ENCODE measurements around the gene PMPCA. TPM values are rescaled to one million over a fixed set of nuclear protein-coding genes. Genes with fewer than 3 reads are reported as not detected.

The PMPCA gene
- total and polyA plus RNA-seq, 2 donors (not counting 3 experiments of a cell fraction or from before 2014, with no cell fraction given), result 69.0 to 75.3 TPM

DNA sequence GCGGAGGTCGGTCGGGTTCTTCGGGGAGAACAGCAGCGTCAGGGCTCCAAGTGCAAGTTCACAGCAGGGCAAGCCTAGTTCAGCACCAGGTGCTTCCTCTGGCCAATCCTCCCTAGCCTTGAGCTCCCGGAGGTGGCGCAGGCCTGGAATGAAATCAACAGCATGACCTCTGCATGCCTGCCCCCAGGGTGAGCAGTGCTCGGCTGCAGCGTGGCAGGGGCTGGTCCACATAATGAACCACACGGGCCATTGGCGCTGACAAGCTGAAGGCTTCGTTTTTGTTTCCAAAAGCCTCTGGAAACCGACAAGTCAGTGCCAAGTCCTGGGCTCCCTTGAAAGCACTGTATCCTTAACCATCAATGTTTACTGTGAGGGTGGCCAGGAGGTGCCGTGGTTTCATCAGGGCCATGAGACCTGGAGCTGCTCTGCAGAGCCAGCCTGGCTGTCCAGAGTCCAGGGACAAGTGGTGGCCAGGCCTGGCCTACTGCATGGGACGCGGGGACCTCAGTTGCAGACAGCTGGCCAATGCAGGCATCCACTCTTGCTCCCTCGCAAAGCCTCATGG is 31.3 kb downstream of the PMPCA start:
- Histone ChIP-seq H3K4me3 (replicated peaks in 1 of 3; ENCODE audit: insufficient read depth in 1 of 3, low read depth in 1 of 3, low read length in 3 of 3) (no peak overlapping the region), H3K4me1 (ENCODE audit: control insufficient read depth, extremely low read depth, insufficient read depth, low read length) (peaks cover 12% of the 10 kb centered on the region), H2AFZ (ENCODE audit: low read depth, low read length) (no peak overlapping the region), H3K4me2 (ENCODE audit: insufficient read depth, low read length) (no peak overlapping the region), H3K9me3 (replicated peaks; ENCODE audit: control insufficient read depth, insufficient read depth, low read length) (no peaks in the 10 kb centered on the region), H3K9ac (replicated peaks; ENCODE audit: extremely low read depth, insufficient read depth, low read length) (no peak overlapping the region), H4K20me1 (replicated peaks; ENCODE audit: control insufficient read depth, extremely low read depth, insufficient read depth, low read length) (no peaks in the 10 kb centered on the region), H3K9me1 (replicated peaks; ENCODE audit: control insufficient read depth, extremely low read depth, insufficient read depth, low read length) (no peaks in the 10 kb centered on the region), H3K27ac (ENCODE audit: insufficient read depth, low read depth, low read length) (no peak overlapping the region), H3K36me3 (ENCODE audit: control insufficient read depth in 2 of 2, extremely low read depth in 1 of 2, insufficient read depth in 2 of 2, low read length in 2 of 2) (peaks cover 12 to 44% of the 10 kb centered on the region in 2 experiments), H3K79me2 (ENCODE audit: control insufficient read depth, insufficient read depth, low read length) (peaks cover 27% of the 10 kb centered on the region), H3K27me3 (ENCODE audit: control insufficient read depth in 2 of 2, insufficient read depth in 2 of 2, low read length in 2 of 2) (no peaks in the 10 kb centered on the region)
- no peak for TF ChIP-seq MYC (IDR thresholded peaks at IDR 0.05; ENCODE audit: low read depth, low read length)
- no peak for TF ChIP-seq POLR2AphosphoS5 (IDR thresholded peaks at IDR 0.05; ENCODE audit: insufficient read depth, low read depth, low read length)
- TF ChIP-seq GATA2 (IDR thresholded peaks at IDR 0.05; ENCODE audit: insufficient read depth, insufficient read length, low read depth, low read length), result no peak
- CTCF ChIA-PET, result no interaction called here
- FAIRE-seq (no peak), DNase-seq (ENCODE audit: low read depth, low spot score) (no peak)
- dilution Hi-C loops (cut with MboI; ENCODE audit: extremely low pct_ligation_motif_present, low sequenced_read_pairs) (no loop called here), intact Hi-C loops (cut with micrococcal nuclease) (no loop called here)
- no TSS peak for BruUV-seq (replicated peaks)
- POLR2A ChIA-PET, result no interaction called here

DNA sequence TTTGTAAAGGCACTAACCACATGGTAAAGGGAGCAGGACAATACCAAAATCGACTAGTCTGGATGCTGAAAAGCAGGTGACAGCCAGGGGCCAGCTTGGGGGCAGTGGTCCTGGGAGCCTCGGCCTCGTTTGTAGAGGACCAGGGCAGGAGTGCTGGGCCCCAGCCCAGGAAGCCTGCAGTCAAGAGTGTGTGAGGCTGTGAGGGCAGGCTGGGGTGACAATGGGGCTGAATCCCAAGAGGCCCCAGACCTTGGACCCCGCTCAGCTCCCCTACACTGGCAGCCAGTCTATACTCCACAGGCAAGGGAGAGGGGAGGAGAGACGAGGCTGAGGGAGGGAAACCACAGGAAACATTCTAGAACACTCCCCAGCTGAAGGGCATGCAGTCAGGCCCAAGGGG is 31.8 kb downstream of the PMPCA start:
- ChIA-PET POLR2A (no interaction called here), CTCF (interaction anchor here (0.6 kb wide), 1 partner anchor 13 kb away, joined by 3 read pairs; no protein-coding TSS in a partner anchor)
- H3K9me1 ChIP-seq (replicated peaks; ENCODE audit: control insufficient read depth, extremely low read depth, insufficient read depth, low read length), result no peaks in the 10 kb centered on the region
- peaks cover 22% of the 10 kb centered on the region for H3K79me2 ChIP-seq (ENCODE audit: control insufficient read depth, insufficient read depth, low read length)
- peaks cover 12 to 49% of the 10 kb centered on the region in 2 experiments for H3K36me3 ChIP-seq (ENCODE audit: control insufficient read depth in 2 of 2, extremely low read depth in 1 of 2, insufficient read depth in 2 of 2, low read length in 2 of 2)
- no peak overlapping the region for H3K27ac ChIP-seq (ENCODE audit: insufficient read depth, low read depth, low read length)
- H3K9me3 ChIP-seq (replicated peaks; ENCODE audit: control insufficient read depth, insufficient read depth, low read length), result no peaks in the 10 kb centered on the region
- no TSS peak for BruUV-seq (replicated peaks)
- no peak overlapping the region for H3K4me3 ChIP-seq (replicated peaks in 1 of 3; ENCODE audit: insufficient read depth in 1 of 3, low read depth in 1 of 3, low read length in 3 of 3)
- DNase-seq (ENCODE audit: low read depth, low spot score), result no peak
- H3K27me3 ChIP-seq (ENCODE audit: control insufficient read depth in 2 of 2, insufficient read depth in 2 of 2, low read length in 2 of 2), result no peaks in the 10 kb centered on the region
- H2AFZ ChIP-seq (ENCODE audit: low read depth, low read length), result no peak overlapping the region
- no peak overlapping the region for H3K9ac ChIP-seq (replicated peaks; ENCODE audit: extremely low read depth, insufficient read depth, low read length)
- no peaks in the 10 kb centered on the region for H4K20me1 ChIP-seq (replicated peaks; ENCODE audit: control insufficient read depth, extremely low read depth, insufficient read depth, low read length)
- dilution Hi-C loops (cut with MboI; ENCODE audit: extremely low pct_ligation_motif_present, low sequenced_read_pairs) (no loop called here), intact Hi-C loops (cut with micrococcal nuclease) (no loop called here)
- no peak for FAIRE-seq
- no peak overlapping the region for H3K4me2 ChIP-seq (ENCODE audit: insufficient read depth, low read length)
- H3K4me1 ChIP-seq (ENCODE audit: control insufficient read depth, extremely low read depth, insufficient read depth, low read length), result peaks cover 10% of the 10 kb centered on the region
- TF ChIP-seq POLR2A (IDR thresholded peaks at IDR 0.05; ENCODE audit: low read depth, low read length), result no peak
- TF ChIP-seq, protein P1, sequence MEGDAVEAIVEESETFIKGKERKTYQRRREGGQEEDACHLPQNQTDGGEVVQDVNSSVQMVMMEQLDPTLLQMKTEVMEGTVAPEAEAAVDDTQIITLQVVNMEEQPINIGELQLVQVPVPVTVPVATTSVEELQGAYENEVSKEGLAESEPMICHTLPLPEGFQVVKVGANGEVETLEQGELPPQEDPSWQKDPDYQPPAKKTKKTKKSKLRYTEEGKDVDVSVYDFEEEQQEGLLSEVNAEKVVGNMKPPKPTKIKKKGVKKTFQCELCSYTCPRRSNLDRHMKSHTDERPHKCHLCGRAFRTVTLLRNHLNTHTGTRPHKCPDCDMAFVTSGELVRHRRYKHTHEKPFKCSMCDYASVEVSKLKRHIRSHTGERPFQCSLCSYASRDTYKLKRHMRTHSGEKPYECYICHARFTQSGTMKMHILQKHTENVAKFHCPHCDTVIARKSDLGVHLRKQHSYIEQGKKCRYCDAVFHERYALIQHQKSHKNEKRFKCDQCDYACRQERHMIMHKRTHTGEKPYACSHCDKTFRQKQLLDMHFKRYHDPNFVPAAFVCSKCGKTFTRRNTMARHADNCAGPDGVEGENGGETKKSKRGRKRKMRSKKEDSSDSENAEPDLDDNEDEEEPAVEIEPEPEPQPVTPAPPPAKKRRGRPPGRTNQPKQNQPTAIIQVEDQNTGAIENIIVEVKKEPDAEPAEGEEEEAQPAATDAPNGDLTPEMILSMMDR (IDR thresholded peaks at IDR 0.05; ENCODE audit: extremely low read depth in 1 of 2, insufficient read depth in 1 of 2, low read depth in 1 of 2, low read length in 2 of 2), result no peak
- TF ChIP-seq, protein P2, sequence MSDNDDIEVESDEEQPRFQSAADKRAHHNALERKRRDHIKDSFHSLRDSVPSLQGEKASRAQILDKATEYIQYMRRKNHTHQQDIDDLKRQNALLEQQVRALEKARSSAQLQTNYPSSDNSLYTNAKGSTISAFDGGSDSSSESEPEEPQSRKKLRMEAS (IDR thresholded peaks at IDR 0.05; ENCODE audit: insufficient read depth, insufficient read length), result no peak
- TF ChIP-seq GATA2 (IDR thresholded peaks at IDR 0.05; ENCODE audit: insufficient read depth, insufficient read length, low read depth, low read length), result no peak
- no peak for TF ChIP-seq EZH2 (IDR thresholded peaks at IDR 0.05; ENCODE audit: borderline replicate concordance, low read depth, low read length, severe bottlenecking)
- TF ChIP-seq JUN (IDR thresholded peaks at IDR 0.05; ENCODE audit: borderline replicate concordance, insufficient read depth, insufficient read length, low read depth), result no peak
- no peak for TF ChIP-seq POLR2AphosphoS5 (IDR thresholded peaks at IDR 0.05; ENCODE audit: insufficient read depth, low read depth, low read length)
- no peak for TF ChIP-seq FOS (IDR thresholded peaks at IDR 0.05; ENCODE audit: borderline replicate concordance, insufficient read depth, low read length)
- no peak for TF ChIP-seq MYC (IDR thresholded peaks at IDR 0.05; ENCODE audit: low read depth, low read length)

All from endothelial cell of umbilical vein (primary cell).